ENCODE results near the gene PGLYRP1. TPM values are rescaled to one million over a fixed set of nuclear protein-coding genes. Genes with fewer than 3 reads are reported as not detected.

The PGLYRP1 gene
- total RNA-seq, 1 donor from 2014 or later: 3.0 TPM

- intact Hi-C loops (cut with DNase I): no loop called here
- no peak for TF ChIP-seq CTCF (IDR thresholded peaks at IDR 0.05)
- ATAC-seq (peak; percentile 0 to 11), DNase-seq (no peak)
- H3K4me3 ChIP-seq: peak overlapping the region; percentile 74
- no peaks in the 10 kb centered on the region for H3K9me3 ChIP-seq
- H3K27me3 ChIP-seq (ENCODE audit: low read depth): no peaks in the 10 kb centered on the region
- H3K27ac ChIP-seq: no peak overlapping the region
- peaks cover 15% of the 10 kb centered on the region for H3K4me1 ChIP-seq
- peaks cover 7% of the 10 kb centered on the region for H3K36me3 ChIP-seq
Measured at GRCh38 chr19:45994456-45994997, 28.3 kb downstream of the PGLYRP1 start.

- no peak for TF ChIP-seq CTCF (IDR thresholded peaks at IDR 0.05)
- H3K9me3 ChIP-seq: no peaks in the 10 kb centered on the region
- no peaks in the 10 kb centered on the region for H3K36me3 ChIP-seq
- DNase-seq (no peak), ATAC-seq (no peak)
- intact Hi-C loops (cut with DNase I): no loop called here
- peaks cover 5% of the 10 kb centered on the region for H3K4me1 ChIP-seq
- H3K4me3 ChIP-seq: no peak overlapping the region
- no peak overlapping the region for H3K27ac ChIP-seq
- H3K27me3 ChIP-seq (ENCODE audit: low read depth): no peaks in the 10 kb centered on the region
Measured at GRCh38 chr19:45990113-45990728, 32.6 kb downstream of the PGLYRP1 start.

GRCh38 chr19:45985321-45985720 is 37.5 kb downstream of the PGLYRP1 start:
- H3K4me3 ChIP-seq: no peak overlapping the region
- no peaks in the 10 kb centered on the region for H3K9me3 ChIP-seq
- intact Hi-C loops (cut with DNase I): no loop called here
- no peak for DNase-seq
- ATAC-seq: no peak
- H3K27ac ChIP-seq: no peak overlapping the region
- H3K36me3 ChIP-seq: no peaks in the 10 kb centered on the region
- no peaks in the 10 kb centered on the region for H3K27me3 ChIP-seq (ENCODE audit: low read depth)
- no peak for TF ChIP-seq CTCF (IDR thresholded peaks at IDR 0.05)
- H3K4me1 ChIP-seq: no peaks in the 10 kb centered on the region

GRCh38 chr19:45981350-45981749 is 41.5 kb downstream of the PGLYRP1 start:
- Histone ChIP-seq H3K36me3 (no peaks in the 10 kb centered on the region), H3K9me3 (no peaks in the 10 kb centered on the region), H3K4me3 (no peak overlapping the region), H3K4me1 (no peaks in the 10 kb centered on the region), H3K27ac (no peak overlapping the region), H3K27me3 (ENCODE audit: low read depth) (peaks cover 4% of the 10 kb centered on the region)
- DNase-seq (no peak), ATAC-seq (no peak)
- TF ChIP-seq CTCF (IDR thresholded peaks at IDR 0.05): no peak
- intact Hi-C loops (cut with DNase I): no loop called here

- DNase-seq: no peak
- intact Hi-C loops (cut with DNase I): no loop called here
- Histone ChIP-seq H3K27ac (no peak overlapping the region), H3K36me3 (no peaks in the 10 kb centered on the region), H3K27me3 (ENCODE audit: low read depth) (peaks cover 27% of the 10 kb centered on the region), H3K4me3 (no peak overlapping the region), H3K9me3 (no peaks in the 10 kb centered on the region), H3K4me1 (no peaks in the 10 kb centered on the region)
- ATAC-seq: no peak
- TF ChIP-seq CTCF (IDR thresholded peaks at IDR 0.05): no peak
Measured at GRCh38 chr19:45978156-45978555, 44.7 kb downstream of the PGLYRP1 start.
